Endodermal cell (in vitro differentiated cells): ENCODE measurements around the gene PIWIL4. TPM values are rescaled to one million over a fixed set of nuclear protein-coding genes. Genes with fewer than 3 reads are reported as not detected.
"Not testable (repeated sequence)": the region's sequence is repeated elsewhere in the genome, so short reads cannot be mapped to it uniquely, and the experiment has no call there.

Experiments used
- DNase-seq: peaks from one replicate; pipeline ENCODE4 v3.0.0-alpha.2; 2017
- H3K27ac ChIP-seq: 2 replicates; pipeline ENCODE4 v1.5.1; 2013; ENCODE audit warnings: mild to moderate bottlenecking, low read depth, low read length, moderate library complexity
- H3K27me3 ChIP-seq: 2 replicates; pipeline ENCODE4 v1.6.1; 2013; ENCODE audit warnings: mild to moderate bottlenecking, low read length, moderate library complexity; ENCODE audit not compliant: insufficient read depth, control insufficient read depth, poor library complexity, severe bottlenecking
- H3K36me3 ChIP-seq: 2 replicates; pipeline ENCODE4 v1.7.0; 2013; ENCODE audit warnings: mild to moderate bottlenecking, low read length, moderate library complexity; ENCODE audit not compliant: control insufficient read depth, insufficient read depth
- H3K4me1 ChIP-seq: one replicate; pipeline ENCODE4 v1.7.0; 2013; ENCODE audit warnings: low read length; ENCODE audit not compliant: control insufficient read depth, insufficient read depth
- H3K4me3 ChIP-seq: 2 replicates; pipeline ENCODE4 v1.5.1; 2013; ENCODE audit warnings: mild to moderate bottlenecking, low read length, moderate library complexity
- H3K9ac ChIP-seq: 2 replicates; pipeline ENCODE4 v1.6.1; 2013; ENCODE audit warnings: mild to moderate bottlenecking, low read length, moderate library complexity; ENCODE audit not compliant: poor library complexity, severe bottlenecking; ENCODE audit errors: extremely low read depth
- H3K9me3 ChIP-seq: 2 replicates; pipeline ENCODE4 v1.6.1; 2013; ENCODE audit warnings: mild to moderate bottlenecking, low read length, moderate library complexity; ENCODE audit not compliant: control insufficient read depth
- H3K27ac Mint-ChIP-seq: 2 replicates; pipeline ENCODE4 v1.8.0; 2020; ENCODE audit warnings: mixed read lengths
- H3K27me3 Mint-ChIP-seq: 2 replicates; pipeline ENCODE4 v1.8.0; 2021; ENCODE audit warnings: mild to moderate bottlenecking, mixed read lengths; ENCODE audit not compliant: insufficient read depth
- H3K36me3 Mint-ChIP-seq: 2 replicates; pipeline ENCODE4 v1.8.0; 2020; ENCODE audit warnings: low read depth, mixed read lengths
- H3K4me1 Mint-ChIP-seq: 2 replicates; pipeline ENCODE4 v1.8.0; 2020; ENCODE audit warnings: mixed read lengths
- H3K4me3 Mint-ChIP-seq: 2 replicates; pipeline ENCODE4 v1.8.0; 2020; ENCODE audit warnings: mild to moderate bottlenecking, moderate library complexity, mixed read lengths
- H3K9me3 Mint-ChIP-seq: 2 replicates; pipeline ENCODE4 v1.8.0; 2020; ENCODE audit warnings: mild to moderate bottlenecking, mixed read lengths
- CTCF ChIP-seq: fragments of 200-600 bp; sonication (generic); conservative IDR thresholded peaks from 2 replicates; pipeline ENCODE4 v1.5.0; 2021; ENCODE audit warnings: antibody characterized with exemption, mild to moderate bottlenecking
- WGBS, 2 experiments: methylation state at CpG; one replicate each; pipeline versions ENCODE4 v1.1.5 to v1.1.7; 2013; ENCODE audit warnings: missing lambda C conversion rate in 2 of 2, mixed read lengths in 1 of 2; ENCODE audit not compliant: insufficient coverage in 1 of 2, insufficient read length in 1 of 2; 5-methylcytosine and 5-hydroxymethylcytosine counted together
- total RNA-seq, 2 donors: library from RNA; stranded (reverse); fragmentation: NEBNext Ultra II Directional in 1 of 2; extraction: Animal tissue kit (Norgen Biotek cat#: 25700) in 1 of 2; gene quantifications; 2 replicates in 1 of 2; 3 replicates in 1 of 2; pipeline ENCODE4 v1.2.1, GENCODE V29; 2021

The PIWIL4 gene
- total RNA-seq, 2 donors from 2014 or later, result 0.24 to 0.82 TPM

- no peak for TF ChIP-seq CTCF
- no peak overlapping the region for H3K27ac ChIP-seq
- no peak overlapping the region for H3K4me3 ChIP-seq
- H3K9me3 ChIP-seq, result no peaks in the 10 kb centered on the region
- Mint-ChIP-seq H3K27ac (no peak overlapping the region), H3K4me1 (peaks cover 6% of the 10 kb centered on the region), H3K36me3 (no peaks in the 10 kb centered on the region), H3K4me3 (no peak overlapping the region), H3K9me3 (peaks cover 6% of the 10 kb centered on the region), H3K27me3 (peaks cover 6% of the 10 kb centered on the region)
- H3K4me1 ChIP-seq, result no peaks in the 10 kb centered on the region
- H3K27me3 ChIP-seq, result no peaks in the 10 kb centered on the region
- no peak overlapping the region for H3K9ac ChIP-seq
- 93 to 94% methylated on average over 5 of the region's 5 CpGs for WGBS, 2 experiments
- no peaks in the 10 kb centered on the region for H3K36me3 ChIP-seq
- DNase-seq, result no peak
These were observed 1.0 kb downstream of the PIWIL4 start for GRCh38 chr11:94568200-94568599.

- Mint-ChIP-seq H3K4me1 (peaks cover 5% of the 10 kb centered on the region), H3K9me3 (peaks cover 6% of the 10 kb centered on the region), H3K4me3 (no peak overlapping the region), H3K27me3 (peaks cover 8% of the 10 kb centered on the region), H3K36me3 (no peaks in the 10 kb centered on the region), H3K27ac (no peak overlapping the region)
- no peak for DNase-seq
- Histone ChIP-seq H3K9me3 (no peaks in the 10 kb centered on the region), H3K27me3 (no peaks in the 10 kb centered on the region), H3K4me1 (no peaks in the 10 kb centered on the region), H3K4me3 (no peak overlapping the region), H3K9ac (no peak overlapping the region), H3K36me3 (no peaks in the 10 kb centered on the region), H3K27ac (no peak overlapping the region)
- WGBS, 2 experiments, result 80 to 89% methylated on average over 2 to 4 of the region's 4 CpGs
- no peak for TF ChIP-seq CTCF
These were observed 1.5 kb downstream of the PIWIL4 start for GRCh38 chr11:94568717-94569116.

- H3K27ac ChIP-seq, result not testable (repeated sequence)
These were observed 5.8 kb downstream of the PIWIL4 start for GRCh38 chr11:94572975-94573374.

More at GRCh38 chr11:94572975-94573374, 5.8 kb downstream of the PIWIL4 start:
- DNase-seq, H3K36me3 Mint-ChIP-seq, H3K9me3 ChIP-seq, H3K36me3 ChIP-seq, H3K27ac Mint-ChIP-seq, H3K4me3 Mint-ChIP-seq, H3K4me3 ChIP-seq, H3K4me1 Mint-ChIP-seq, H3K9ac ChIP-seq, H3K9me3 Mint-ChIP-seq, H3K4me1 ChIP-seq: not testable (repeated sequence)
- peaks cover 13% of the 10 kb centered on the region for H3K27me3 ChIP-seq
- H3K27me3 Mint-ChIP-seq, result peaks cover 22% of the 10 kb centered on the region
- no CpG with 5 or more reads among the region's 2 CpGs for WGBS, 2 experiments
